SK-N-SH (cell line): ENCODE data around the gene PPP2R5C.

ENCODE experiments used
- CHD2 ChIP-seq: fragments of 150-350 bp; IDR thresholded peaks from 2 replicates; pipeline ENCODE4 v1.6.1; 2018; ENCODE audit warnings: low read length; ENCODE audit not compliant: partially characterized antibody
- CTCF ChIP-seq: fragments of 200-600 bp; sonication (generic); IDR thresholded peaks from 2 replicates; pipeline ENCODE4 v1.6.1; 2017; ENCODE audit warnings: antibody characterized with exemption, mild to moderate bottlenecking, moderate library complexity
- EP300 ChIP-seq, 2 experiments: IDR thresholded peaks; 2 replicates each; pipeline versions ENCODE4 v1.4.0 to v1.6.1; 2012; ENCODE audit warnings: borderline replicate concordance in 1 of 2, low read depth in 1 of 2, low read length in 1 of 2
- EZH2phosphoT487 ChIP-seq: fragments of 200-600 bp; sonication (generic); IDR thresholded peaks from 2 replicates; pipeline ENCODE4 v1.6.1; 2017; ENCODE audit warnings: low read depth, mixed run types, mild to moderate bottlenecking, antibody characterized with exemption, moderate library complexity, borderline replicate concordance
- PBX3 ChIP-seq: IDR thresholded peaks from 2 replicates; pipeline ENCODE4; 2012
- POLR2AphosphoS5 ChIP-seq: IDR thresholded peaks from 2 replicates; pipeline ENCODE4 v1.6.1; 2012; ENCODE audit warnings: low read depth, low read length
- RAD21 ChIP-seq: IDR thresholded peaks from 2 replicates; pipeline ENCODE4 v1.6.1; 2012; ENCODE audit warnings: mild to moderate bottlenecking, low read length
- RCOR1 ChIP-seq: fragments of 150-350 bp; IDR thresholded peaks from 2 replicates; pipeline ENCODE4 v1.6.1; 2017; ENCODE audit warnings: antibody characterized with exemption, low read length
- RFX5 ChIP-seq: IDR thresholded peaks from 2 replicates; pipeline ENCODE4 v1.6.1; 2012; ENCODE audit warnings: mild to moderate bottlenecking, improper control_type of control experiment, low read length
- RXRA ChIP-seq: IDR thresholded peaks from 2 replicates; pipeline ENCODE4 v1.4.0; 2012; ENCODE audit warnings: low read depth, mild to moderate bottlenecking, borderline replicate concordance
- SMC3 ChIP-seq: IDR thresholded peaks from 2 replicates; pipeline ENCODE4 v1.6.1; 2012; ENCODE audit warnings: low read depth, low read length, improper control_type of control experiment
- YY1 ChIP-seq: IDR thresholded peaks from 2 replicates; pipeline ENCODE4 v1.4.0; 2012; ENCODE audit warnings: low read depth, mild to moderate bottlenecking
- TF ChIP-seq, protein P1 (sequence below): IDR thresholded peaks from 2 replicates; pipeline ENCODE4 v1.4.0; 2012; ENCODE audit warnings: low read depth

- no peak for TF ChIP-seq CTCF
- no peak for TF ChIP-seq CHD2
- no peak for TF ChIP-seq RAD21
- no peak for TF ChIP-seq POLR2AphosphoS5
- no peak for TF ChIP-seq SMC3
- no peak for TF ChIP-seq RFX5
- no peak for TF ChIP-seq RCOR1
- no peak for TF ChIP-seq YY1
- TF ChIP-seq PBX3, result no peak
- TF ChIP-seq EP300 (IDR thresholded peaks at IDR 0.05; ENCODE audit: borderline replicate concordance in 1 of 2, low read depth in 1 of 2, low read length in 1 of 2), result no peak
- TF ChIP-seq, protein P1, sequence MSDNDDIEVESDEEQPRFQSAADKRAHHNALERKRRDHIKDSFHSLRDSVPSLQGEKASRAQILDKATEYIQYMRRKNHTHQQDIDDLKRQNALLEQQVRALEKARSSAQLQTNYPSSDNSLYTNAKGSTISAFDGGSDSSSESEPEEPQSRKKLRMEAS, result no peak
- no peak for TF ChIP-seq RXRA
- TF ChIP-seq EZH2phosphoT487, result no peak
These were observed 33.2 kb upstream of the PPP2R5C start for GRCh38 chr14:101728367-101728742.
